ENCODE data around the gene DRG2. TPM values are rescaled to one million over a fixed set of nuclear protein-coding genes. Genes with fewer than 3 reads are reported as not detected.

The DRG2 gene
- total RNA-seq, 4 donors from 2014 or later, result 29.5 to 55.1 (median 43.3) TPM

DNA sequence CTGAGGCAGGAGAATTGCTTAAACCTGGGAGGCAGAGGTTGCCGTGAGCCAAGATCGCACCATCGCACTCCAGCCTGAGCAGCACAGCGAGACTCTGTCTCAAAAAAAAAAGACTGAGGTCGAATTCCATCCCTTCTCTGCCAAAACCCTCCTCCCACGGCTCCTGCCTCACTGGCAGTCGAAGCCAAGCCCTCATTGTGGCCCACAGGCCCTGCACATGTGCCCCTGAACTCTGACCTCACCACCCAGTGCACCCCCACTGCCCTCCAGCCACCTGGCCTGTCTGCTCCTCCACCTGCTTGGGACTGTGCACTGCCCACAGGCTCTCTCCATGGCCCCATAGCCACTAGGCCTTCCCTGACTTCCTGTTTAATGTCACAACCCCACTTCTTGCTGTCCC, 27.8 kb downstream of the DRG2 start:
- DNase-seq (ENCODE audit: low spot score in 2 of 2), result no peak
- H3K9me3 ChIP-seq, result peaks cover 0 to 14% (median 0%) of the 10 kb centered on the region in 4 donors
- no peaks in the 10 kb centered on the region for H3K36me3 ChIP-seq
- no peaks in the 10 kb centered on the region for H3K27me3 ChIP-seq
- H3K27ac ChIP-seq, result no peak overlapping the region
- WGBS, 2 donors, result 49 to 60% methylated on average over 7 of the region's 7 CpGs
- no peak overlapping the region for H3K4me3 ChIP-seq
- H3K4me1 ChIP-seq, result no peaks in the 10 kb centered on the region
- no peak for TF ChIP-seq CTCF (IDR thresholded peaks at IDR 0.05)
- no peak for TF ChIP-seq EP300 (IDR thresholded peaks at IDR 0.05)
- TF ChIP-seq POLR2A (IDR thresholded peaks at IDR 0.05), result no peak

DNA sequence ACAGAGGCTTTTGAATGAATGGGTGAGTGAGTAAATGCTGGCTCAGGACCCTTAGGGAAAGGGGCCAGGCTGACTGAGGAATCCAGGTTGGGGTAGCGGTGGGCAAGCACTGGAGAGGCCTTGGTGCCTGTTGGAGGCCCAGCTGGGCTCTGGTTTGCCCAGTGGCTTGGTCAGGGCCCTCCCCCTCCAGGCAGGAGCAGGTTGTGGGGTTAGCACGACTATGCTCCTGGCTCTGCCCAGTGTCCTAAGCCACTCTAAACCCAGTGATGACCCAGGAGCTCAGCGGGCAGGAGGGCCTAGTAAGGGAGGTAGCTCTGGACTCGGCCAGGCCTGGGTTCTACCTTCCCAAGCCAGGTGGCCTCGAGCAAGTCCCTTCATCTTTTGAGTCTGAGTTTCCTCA, 28.3 kb downstream of the DRG2 start:
- no peaks in the 10 kb centered on the region for H3K4me1 ChIP-seq
- DNase-seq (ENCODE audit: low spot score in 2 of 2), result no peak
- H3K36me3 ChIP-seq, result no peaks in the 10 kb centered on the region
- no peak overlapping the region for H3K27ac ChIP-seq
- TF ChIP-seq CTCF (IDR thresholded peaks at IDR 0.05) (no peak), POLR2A (IDR thresholded peaks at IDR 0.05) (no peak), EP300 (IDR thresholded peaks at IDR 0.05) (no peak)
- H3K27me3 ChIP-seq, result no peaks in the 10 kb centered on the region
- 87 to 89% methylated on average over 3 to 5 of the region's 5 CpGs for WGBS, 2 donors
- peaks cover 0 to 14% (median 0%) of the 10 kb centered on the region in 4 donors for H3K9me3 ChIP-seq
- H3K4me3 ChIP-seq, result no peak overlapping the region

GRCh38 chr17:18117533-18117932, 29.8 kb downstream of the DRG2 start:
- H3K27me3 ChIP-seq, result no peaks in the 10 kb centered on the region
- TF ChIP-seq CTCF (IDR thresholded peaks at IDR 0.05), result no peak
- TF ChIP-seq EP300 (IDR thresholded peaks at IDR 0.05), result no peak
- no peak overlapping the region for H3K27ac ChIP-seq
- no peak overlapping the region for H3K4me3 ChIP-seq
- 94 to 100% methylated on average over 1 of the region's 1 CpG for WGBS, 2 donors
- H3K9me3 ChIP-seq, result peaks cover 0 to 14% (median 0%) of the 10 kb centered on the region in 4 donors
- H3K36me3 ChIP-seq, result no peaks in the 10 kb centered on the region
- DNase-seq (ENCODE audit: low spot score in 2 of 2), result no peak
- H3K4me1 ChIP-seq, result no peaks in the 10 kb centered on the region

DNA sequence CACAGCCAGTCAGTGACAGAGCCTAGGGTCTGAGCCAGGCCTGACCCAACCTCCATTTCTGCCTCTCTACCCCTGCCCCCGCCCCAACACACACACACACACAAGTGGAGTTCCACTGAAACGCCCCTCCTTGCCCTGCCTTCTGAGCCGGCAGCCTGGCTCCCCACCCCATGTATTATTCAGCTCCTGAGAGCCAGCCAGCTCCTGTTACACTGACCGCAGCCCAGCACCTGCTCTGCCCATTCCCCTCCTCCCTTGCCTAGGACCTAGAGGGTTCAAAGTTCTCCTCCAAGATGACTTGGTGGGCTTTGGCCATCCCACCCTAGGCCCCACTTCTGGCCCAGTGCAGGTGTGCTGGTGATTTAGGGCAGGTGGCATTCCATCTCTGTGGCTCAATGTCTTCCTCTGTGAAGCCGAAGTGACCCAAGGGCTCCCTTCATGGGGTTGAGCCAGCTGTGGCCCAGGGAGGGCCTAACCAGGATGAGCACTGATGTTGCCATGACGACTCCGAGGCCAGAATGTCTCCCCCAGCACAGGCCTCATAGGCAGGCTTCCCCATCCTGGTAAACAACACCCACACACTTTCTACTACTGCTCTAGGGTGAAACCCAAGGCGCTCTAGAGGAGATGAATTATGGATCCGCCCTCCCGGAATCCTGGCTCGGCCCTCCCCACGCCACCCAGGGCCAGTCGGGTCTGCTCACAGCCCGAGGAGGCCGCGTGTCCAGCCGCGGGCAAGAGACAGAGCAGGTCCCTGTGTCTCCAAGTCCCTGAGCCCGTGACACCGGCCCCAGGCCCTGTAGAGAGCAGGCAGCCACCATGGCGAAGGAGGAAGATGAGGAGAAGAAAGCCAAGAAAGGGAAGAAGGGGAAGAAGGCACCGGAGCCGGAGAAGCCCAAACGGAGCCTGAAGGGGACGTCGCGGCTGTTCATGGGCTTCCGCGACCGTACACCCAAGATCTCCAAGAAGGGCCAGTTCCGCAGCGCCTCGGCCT, 30.5 kb downstream of the DRG2 start:
- no peaks in the 10 kb centered on the region for H3K4me1 ChIP-seq
- no peak for DNase-seq (ENCODE audit: low spot score in 2 of 2)
- 74 to 77% methylated on average over 32 to 33 of the region's 33 CpGs for WGBS, 2 donors
- H3K9me3 ChIP-seq, result peaks cover 0 to 14% (median 0%) of the 10 kb centered on the region in 4 donors
- H3K36me3 ChIP-seq, result no peaks in the 10 kb centered on the region
- no peak overlapping the region for H3K4me3 ChIP-seq
- TF ChIP-seq CTCF (IDR thresholded peaks at IDR 0.05) (no peak), POLR2A (IDR thresholded peaks at IDR 0.05) (no peak), EP300 (IDR thresholded peaks at IDR 0.05) (no peak)
- no peak overlapping the region for H3K27ac ChIP-seq
- H3K27me3 ChIP-seq, result no peaks in the 10 kb centered on the region

DNA sequence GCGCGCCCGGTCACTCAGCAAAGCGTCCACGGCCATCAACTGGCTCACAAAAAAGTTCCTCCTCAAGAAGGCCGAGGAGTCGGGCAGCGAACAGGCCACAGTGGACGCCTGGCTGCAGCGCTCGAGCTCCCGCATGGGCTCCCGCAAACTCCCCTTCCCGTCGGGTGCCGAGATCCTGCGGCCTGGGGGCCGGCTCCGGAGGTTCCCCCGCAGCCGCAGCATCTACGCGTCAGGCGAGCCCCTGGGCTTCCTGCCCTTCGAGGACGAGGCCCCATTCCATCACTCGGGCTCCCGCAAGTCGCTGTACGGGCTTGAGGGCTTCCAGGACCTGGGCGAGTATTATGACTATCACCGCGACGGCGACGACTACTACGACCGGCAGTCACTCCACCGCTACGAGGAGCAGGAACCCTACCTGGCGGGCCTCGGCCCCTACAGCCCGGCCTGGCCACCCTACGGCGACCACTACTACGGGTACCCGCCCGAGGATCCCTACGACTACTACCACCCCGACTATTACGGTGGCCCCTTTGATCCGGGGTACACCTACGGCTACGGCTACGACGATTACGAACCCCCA, 31.5 kb downstream of the DRG2 start:
- TF ChIP-seq EP300 (IDR thresholded peaks at IDR 0.05) (no peak), POLR2A (IDR thresholded peaks at IDR 0.05) (no peak), CTCF (IDR thresholded peaks at IDR 0.05) (no peak)
- 96 to 97% methylated on average over 47 to 57 of the region's 57 CpGs for WGBS, 2 donors
- no peaks in the 10 kb centered on the region for H3K36me3 ChIP-seq
- H3K9me3 ChIP-seq, result peaks cover 0 to 14% (median 0%) of the 10 kb centered on the region in 4 donors
- DNase-seq (ENCODE audit: low spot score in 2 of 2), result no peak
- no peaks in the 10 kb centered on the region for H3K27me3 ChIP-seq
- no peak overlapping the region for H3K27ac ChIP-seq
- H3K4me3 ChIP-seq, result no peak overlapping the region
- H3K4me1 ChIP-seq, result no peaks in the 10 kb centered on the region
